Measurements from ENCODE around the gene IL5. TPM values are rescaled to one million over a fixed set of nuclear protein-coding genes. Genes with fewer than 3 reads are reported as not detected.

Gene IL5
- total and polyA plus RNA-seq, 2 of the 4 experiments (the other 2 are of a cell fraction), result not detected

DNA sequence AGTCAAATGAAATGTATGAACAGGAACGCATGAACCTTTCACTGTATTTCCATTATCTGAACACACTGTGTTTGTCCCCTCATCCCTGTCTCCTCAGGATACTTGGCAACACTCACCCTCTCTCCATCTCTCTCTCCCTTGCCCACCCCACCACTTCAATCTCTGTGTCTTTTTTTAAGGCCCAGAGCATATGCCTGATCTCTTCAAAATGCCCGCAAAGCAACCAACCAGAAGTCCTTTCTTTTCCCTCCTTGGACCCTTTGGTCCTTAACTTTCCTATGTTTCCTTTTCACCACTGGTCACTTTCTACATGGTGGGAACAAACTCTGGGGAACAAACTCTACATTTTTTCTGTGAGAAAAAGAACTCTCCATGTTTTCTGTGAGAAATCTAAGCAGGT is 49.5 kb downstream of the IL5 start:
- DNase-seq, result no peak
- H2BK5ac ChIP-seq (ENCODE audit: low read depth, low read length, poor library complexity, severe bottlenecking), result no peak overlapping the region
- WGBS, 2 experiments (ENCODE audit: extremely low coverage in 2 of 2, insufficient read length in 1 of 2), result 100% methylated on average over 1 of the region's 2 CpGs; no CpG with 5 or more reads in 1 of the 2 experiments
- in situ Hi-C loops (cut with MboI; ENCODE audit: low sequenced_read_pairs) (loop anchor here (25.0 kb wide), 1 partner anchor 407 kb away; no protein-coding TSS in a partner anchor), dilution Hi-C loops (cut with HindIII; ENCODE audit: low sequenced_read_pairs, unreplicated experiment) (no loop called here), intact Hi-C loops (cut with micrococcal nuclease) (loop anchor here (10.0 kb wide), 1 partner anchor 429 kb away; the partner anchor contains the start of gene IL3)
- peak overlapping the region; percentile 50; the same call in 1 of the 2 replicates for H2AK5ac ChIP-seq (ENCODE audit: low read depth, low read length)
- no peaks in the 10 kb centered on the region for H3K27me3 ChIP-seq (ENCODE audit: control insufficient read depth, insufficient read depth, low read length)
- no peak overlapping the region for H3K4me3 ChIP-seq (ENCODE audit: insufficient read depth, low read depth, low read length)
- 0 out of 2 replicates have a peak overlapping the region, but pooled peaks have one; percentile 22 for H2BK20ac ChIP-seq (ENCODE audit: low read depth, low read length)
- peaks cover 33% of the 10 kb centered on the region for H3K4me1 ChIP-seq (ENCODE audit: control insufficient read depth, insufficient read depth, low read length)
- H3K9me3 ChIP-seq (ENCODE audit: control insufficient read depth, insufficient read depth, low read length), result no peaks in the 10 kb centered on the region
- peak overlapping the region; percentile 80 for H4K91ac ChIP-seq (ENCODE audit: insufficient read depth, low read depth, low read length)
- peaks cover 3% of the 10 kb centered on the region; the same call in 1 of the 2 replicates for H3K36me3 ChIP-seq (ENCODE audit: control insufficient read depth, insufficient read depth, low read length)
- H3K4ac ChIP-seq (ENCODE audit: low read depth, low read length), result peak overlapping the region; percentile 99; the same call in 1 of the 2 replicates
- H2BK120ac ChIP-seq (ENCODE audit: low read depth, low read length), result peak overlapping the region; percentile 36; the same call in 1 of the 2 replicates
- no peak overlapping the region for H2BK15ac ChIP-seq (ENCODE audit: low read depth, low read length)
- H3K14ac ChIP-seq (replicated peaks; ENCODE audit: low read depth, low read length), result peak overlapping the region; percentile 40; the same call in 1 of the 2 replicates
- no peak for ATAC-seq (ENCODE audit: low read depth)
- no TSS peak for BruUV-seq (replicated peaks)
- no peak overlapping the region for H2AFZ ChIP-seq (replicated peaks; ENCODE audit: low read length, poor library complexity)
- peaks cover 15 to 38% of the 10 kb centered on the region in 2 experiments for H3K79me1 ChIP-seq (ENCODE audit: low read depth in 1 of 2, low read length in 2 of 2)
- no peak overlapping the region for H4K8ac ChIP-seq (ENCODE audit: low read depth in 2 of 2, low read length in 2 of 2)
- no peak overlapping the region for H3K9ac ChIP-seq (ENCODE audit: low read depth, low read length)
- H3K18ac ChIP-seq (ENCODE audit: low read depth, low read length), result no peak overlapping the region
- peaks cover 31% of the 10 kb centered on the region for H3K9me1 ChIP-seq (ENCODE audit: insufficient read depth, low read length)
- TF ChIP-seq RFX5 (IDR thresholded peaks at IDR 0.05; ENCODE audit: low read depth, low read length), result no peak
- TF ChIP-seq, protein P1, sequence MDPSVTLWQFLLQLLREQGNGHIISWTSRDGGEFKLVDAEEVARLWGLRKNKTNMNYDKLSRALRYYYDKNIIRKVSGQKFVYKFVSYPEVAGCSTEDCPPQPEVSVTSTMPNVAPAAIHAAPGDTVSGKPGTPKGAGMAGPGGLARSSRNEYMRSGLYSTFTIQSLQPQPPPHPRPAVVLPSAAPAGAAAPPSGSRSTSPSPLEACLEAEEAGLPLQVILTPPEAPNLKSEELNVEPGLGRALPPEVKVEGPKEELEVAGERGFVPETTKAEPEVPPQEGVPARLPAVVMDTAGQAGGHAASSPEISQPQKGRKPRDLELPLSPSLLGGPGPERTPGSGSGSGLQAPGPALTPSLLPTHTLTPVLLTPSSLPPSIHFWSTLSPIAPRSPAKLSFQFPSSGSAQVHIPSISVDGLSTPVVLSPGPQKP (IDR thresholded peaks at IDR 0.05; ENCODE audit: borderline replicate concordance, low read depth, low read length), result no peak
- TF ChIP-seq, protein P2, sequence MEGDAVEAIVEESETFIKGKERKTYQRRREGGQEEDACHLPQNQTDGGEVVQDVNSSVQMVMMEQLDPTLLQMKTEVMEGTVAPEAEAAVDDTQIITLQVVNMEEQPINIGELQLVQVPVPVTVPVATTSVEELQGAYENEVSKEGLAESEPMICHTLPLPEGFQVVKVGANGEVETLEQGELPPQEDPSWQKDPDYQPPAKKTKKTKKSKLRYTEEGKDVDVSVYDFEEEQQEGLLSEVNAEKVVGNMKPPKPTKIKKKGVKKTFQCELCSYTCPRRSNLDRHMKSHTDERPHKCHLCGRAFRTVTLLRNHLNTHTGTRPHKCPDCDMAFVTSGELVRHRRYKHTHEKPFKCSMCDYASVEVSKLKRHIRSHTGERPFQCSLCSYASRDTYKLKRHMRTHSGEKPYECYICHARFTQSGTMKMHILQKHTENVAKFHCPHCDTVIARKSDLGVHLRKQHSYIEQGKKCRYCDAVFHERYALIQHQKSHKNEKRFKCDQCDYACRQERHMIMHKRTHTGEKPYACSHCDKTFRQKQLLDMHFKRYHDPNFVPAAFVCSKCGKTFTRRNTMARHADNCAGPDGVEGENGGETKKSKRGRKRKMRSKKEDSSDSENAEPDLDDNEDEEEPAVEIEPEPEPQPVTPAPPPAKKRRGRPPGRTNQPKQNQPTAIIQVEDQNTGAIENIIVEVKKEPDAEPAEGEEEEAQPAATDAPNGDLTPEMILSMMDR (conservative IDR thresholded peaks at IDR 0.05; ENCODE audit: low read depth, low read length), result no peak
- CTCF ChIA-PET, result no interaction called here
- H3K4me2 ChIP-seq (ENCODE audit: low read depth, low read length), result no peak overlapping the region
- peak overlapping the region; percentile 45; the same call in 1 of the 2 replicates for H3K23ac ChIP-seq (ENCODE audit: low read depth, low read length)
- H4K5ac ChIP-seq (ENCODE audit: low read depth, low read length), result no peak overlapping the region
- H3K27ac ChIP-seq (ENCODE audit: insufficient read depth, low read length), result no peak overlapping the region
- peaks cover 13% of the 10 kb centered on the region for H4K20me1 ChIP-seq (ENCODE audit: insufficient read depth, low read length)
- H3K56ac ChIP-seq (ENCODE audit: extremely low read depth, insufficient read depth, low read length), result no peak overlapping the region
- POLR2A ChIA-PET (ENCODE audit: unreplicated experiment), result no interaction called here
- no peak overlapping the region for H2AK9ac ChIP-seq (replicated peaks; ENCODE audit: low read depth, low read length, poor library complexity)

All from IMR-90 (cell line).